ENCODE results near the gene VSTM2B.
"Not testable (repeated sequence)": the region's sequence is repeated elsewhere in the genome, so short reads cannot be mapped to it uniquely, and the experiment has no call there.

VSTM2B gene

DNA sequence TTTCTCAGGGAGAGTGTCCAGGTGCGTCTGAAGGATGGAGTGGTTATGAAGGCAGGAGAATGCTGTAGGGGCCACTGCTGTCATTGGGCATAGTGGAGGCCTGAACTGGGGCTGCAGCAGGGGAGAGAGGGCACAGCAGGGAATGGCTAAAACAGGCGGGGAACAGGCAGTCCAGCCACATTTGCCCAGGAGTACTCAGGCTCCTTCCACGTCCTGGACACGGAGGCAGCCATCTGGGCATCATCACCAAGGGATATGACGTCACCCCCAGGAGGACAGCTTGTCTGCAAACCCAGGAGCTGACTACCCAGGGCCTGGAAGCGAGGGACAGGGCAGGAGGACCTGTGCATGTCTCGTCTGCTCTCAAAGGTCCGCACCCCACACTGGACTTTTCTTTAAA, 22.2 kb downstream of the VSTM2B start:
- DNase-seq: no peak

DNA sequence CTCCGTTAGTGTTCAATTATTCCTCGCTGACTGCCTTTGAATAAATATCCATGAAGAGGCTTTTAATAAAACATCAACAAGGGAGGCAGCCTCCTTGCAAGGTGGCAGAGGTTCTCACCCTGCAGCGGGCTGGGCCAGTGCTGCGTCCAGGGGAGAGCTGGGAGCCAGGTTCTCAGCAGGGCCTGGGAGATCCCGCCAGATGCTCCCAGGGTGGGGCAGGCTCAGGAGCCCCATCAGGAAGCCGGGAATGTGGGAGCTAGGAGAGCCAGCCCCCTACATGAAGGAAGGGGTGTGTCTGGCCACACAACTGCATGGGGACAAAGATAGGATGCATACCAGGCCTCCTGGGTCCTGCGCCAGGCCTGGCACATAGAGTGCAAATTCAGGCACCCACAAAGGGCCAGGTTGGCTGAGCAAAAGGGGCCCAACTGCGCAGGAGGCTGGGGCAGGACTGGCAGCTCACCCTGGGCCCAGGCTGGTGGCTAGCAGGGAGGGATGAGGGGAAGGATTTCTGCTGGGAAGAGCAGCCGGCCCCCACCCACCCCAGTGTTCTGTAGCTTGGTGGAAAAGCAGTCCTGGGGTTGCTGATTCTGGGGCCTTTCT, 22.8 kb downstream of the VSTM2B start:
- DNase-seq: no peak

DNA sequence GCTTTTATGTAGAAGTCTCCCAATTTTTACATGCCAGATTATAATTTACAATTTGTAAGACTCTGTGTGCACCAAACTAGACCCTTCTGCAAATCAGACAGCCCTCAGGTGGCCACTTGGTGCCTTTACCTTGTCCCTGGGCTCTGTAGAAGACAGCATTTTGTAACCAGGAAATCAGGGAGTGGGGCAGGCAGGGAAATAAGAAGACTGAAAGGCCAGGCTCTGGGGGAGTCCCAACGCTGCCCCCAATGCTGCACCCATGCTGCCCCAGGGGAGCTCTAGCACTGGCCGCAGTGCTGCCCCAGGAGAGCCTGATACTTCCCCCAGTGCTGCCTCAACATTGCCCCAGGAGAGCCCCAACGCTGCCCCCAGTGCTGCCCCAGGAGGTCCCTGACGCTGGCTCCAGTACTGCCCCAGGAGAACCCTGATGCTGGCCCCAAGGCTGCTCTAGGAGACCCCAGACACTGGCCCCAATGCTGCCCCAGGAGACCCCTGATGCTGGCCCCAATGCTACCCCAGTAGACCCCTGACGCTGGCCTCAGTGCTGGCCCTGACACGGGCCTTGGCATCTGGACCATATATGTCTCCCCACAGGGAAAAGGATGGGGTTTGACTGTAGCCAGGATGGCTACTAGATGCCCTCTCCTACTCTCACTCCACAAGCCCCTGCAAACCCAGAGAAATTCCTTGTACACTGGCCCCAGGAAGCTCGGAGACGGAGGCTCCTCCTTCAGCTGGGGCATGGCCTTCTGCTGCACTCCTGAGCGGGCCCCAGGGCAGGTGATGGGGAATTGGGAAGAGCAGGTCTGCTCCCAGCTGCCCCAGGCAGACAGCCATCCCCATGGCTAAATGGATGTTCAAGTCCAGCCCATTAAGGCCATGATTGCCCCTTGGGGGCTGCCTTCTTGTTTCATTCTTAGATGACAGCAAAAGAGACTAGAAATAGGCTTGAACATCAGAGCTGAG, 23.6 kb downstream of the VSTM2B start:
- DNase-seq: no peak

DNA sequence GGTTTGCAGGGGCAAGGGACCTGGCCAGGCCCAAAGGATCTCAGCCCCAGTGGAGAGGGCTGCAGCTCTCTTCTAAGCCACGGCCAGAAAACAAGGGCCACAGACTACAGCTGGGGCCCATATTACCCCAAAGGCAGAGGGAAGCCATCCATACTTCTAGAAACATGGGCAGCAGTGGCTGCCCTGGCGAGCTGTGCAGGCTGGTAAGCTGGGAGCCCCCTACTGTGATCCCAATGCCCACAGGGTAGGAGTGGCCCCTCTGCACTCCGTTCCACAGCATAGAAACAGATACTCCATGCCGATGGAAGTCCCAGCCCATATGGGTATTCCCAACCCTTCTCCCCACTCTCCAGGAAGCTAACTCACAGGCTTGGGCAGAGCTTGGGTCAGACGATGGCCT, 25.1 kb downstream of the VSTM2B start:
- no peak for DNase-seq

DNA sequence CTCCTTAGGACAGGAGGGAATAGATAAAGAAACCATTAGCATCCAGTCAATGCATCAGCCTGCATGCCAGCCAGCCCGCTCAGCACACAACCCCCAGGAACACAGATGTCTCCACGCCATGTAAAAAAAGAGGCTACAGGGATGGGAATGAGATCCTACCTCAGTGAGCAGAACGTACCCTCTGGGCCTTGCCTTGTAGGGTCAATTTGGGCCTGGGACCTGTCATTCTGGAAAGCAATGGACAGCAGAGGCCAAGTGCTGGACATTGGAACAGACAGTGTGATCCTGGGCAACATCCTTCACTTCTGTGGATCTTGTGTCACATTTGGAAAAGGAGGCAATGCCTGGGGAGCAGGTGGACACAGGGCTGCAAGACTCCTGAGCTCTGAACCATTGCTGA, 26.0 kb downstream of the VSTM2B start:
- DNase-seq: no peak

DNA sequence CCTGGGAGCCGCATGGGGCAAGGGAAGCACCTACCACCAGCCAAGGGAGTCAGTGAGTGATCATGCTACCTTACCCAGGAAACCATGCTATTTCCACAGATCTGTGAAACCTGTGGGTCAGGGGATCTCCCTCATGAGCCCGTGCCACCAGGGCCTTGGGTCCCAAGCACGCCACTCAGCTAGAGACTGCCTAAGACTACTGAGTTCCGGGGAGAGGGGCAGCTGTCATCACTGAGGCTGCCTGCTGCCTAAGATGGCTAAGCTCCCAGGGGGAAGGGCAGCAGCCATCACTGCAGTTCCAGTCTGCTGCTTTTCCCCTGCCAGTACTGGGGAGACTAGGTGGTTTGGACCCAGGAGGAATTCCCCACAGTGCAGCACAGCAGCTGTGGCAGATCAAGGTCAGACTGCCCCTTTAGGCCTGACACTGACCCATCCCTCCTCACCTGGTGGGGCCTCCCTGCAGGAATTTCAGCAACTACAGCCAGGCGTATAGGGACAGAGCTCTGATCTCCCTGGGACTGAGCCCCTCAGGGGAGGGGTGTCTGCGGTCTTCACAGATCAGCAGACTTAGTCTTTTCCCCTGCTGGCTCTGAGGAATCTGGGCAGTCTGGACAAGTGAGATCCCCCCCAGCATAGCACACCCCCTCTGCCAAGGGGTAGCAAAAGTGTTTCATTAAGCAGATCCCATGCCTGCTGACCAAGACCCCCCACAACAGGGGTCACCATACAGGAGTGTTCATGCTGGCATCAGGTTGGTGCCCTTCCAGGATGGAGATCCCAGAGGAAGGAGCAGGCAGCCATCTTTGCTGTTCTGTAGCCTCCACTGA, 26.9 kb downstream of the VSTM2B start:
- no peak for DNase-seq

DNA sequence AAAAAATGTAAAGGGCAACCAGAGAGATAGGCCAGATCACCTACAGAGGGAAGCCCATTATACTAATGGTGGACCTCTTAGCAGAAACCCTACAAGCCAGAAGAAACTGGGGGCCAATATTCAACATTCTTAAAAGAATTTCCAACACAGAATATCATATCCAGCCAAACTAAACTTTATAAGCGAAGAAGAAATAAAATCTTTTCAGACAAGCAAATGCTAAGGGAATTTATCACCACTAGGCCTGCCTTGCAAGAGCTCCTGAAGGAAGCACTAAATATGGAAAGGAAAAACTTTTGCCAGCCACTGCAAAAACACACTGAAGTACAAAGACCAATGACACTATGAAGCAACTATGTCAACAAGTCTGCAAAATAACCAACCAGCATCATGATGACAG, 28.4 kb downstream of the VSTM2B start:
- no peak for DNase-seq

DNA sequence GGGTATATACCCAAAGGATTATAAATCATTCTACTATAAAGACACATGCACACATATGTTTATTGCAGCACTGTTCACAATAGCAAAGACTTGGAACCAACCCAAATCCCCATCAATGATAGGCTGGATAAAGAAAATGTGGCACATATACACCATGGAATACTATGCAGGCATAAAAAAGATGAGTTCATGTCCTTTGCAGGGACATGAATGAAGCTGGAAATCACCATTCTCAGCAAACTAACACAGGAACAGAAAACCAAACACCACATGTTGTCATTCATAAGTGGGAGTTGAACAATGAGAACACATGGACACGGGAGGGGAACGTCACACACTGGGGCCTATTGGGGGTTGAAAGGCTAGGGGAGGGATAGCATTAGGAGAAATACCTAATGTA, 33.3 kb downstream of the VSTM2B start:
- DNase-seq: not testable (repeated sequence)

DNA sequence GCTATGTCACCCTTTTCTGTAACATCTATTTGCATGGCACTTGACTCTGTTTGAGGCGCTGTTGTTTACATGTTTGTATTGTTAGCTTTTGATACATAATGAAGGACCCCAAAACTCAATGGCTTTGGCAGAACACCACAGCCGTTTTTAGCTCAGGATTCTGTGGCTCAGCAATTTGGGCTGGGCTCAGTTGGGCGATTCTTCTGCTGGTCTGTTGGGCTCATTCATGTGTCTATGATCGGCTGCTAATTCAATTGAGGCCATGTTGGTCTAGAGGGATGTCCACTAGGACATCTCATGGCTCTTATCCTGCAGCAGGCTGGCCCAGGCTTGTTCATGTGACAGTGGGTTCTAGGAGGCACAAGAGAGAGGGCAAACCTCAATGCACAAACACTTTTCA, 33.9 kb downstream of the VSTM2B start:
- no peak for DNase-seq

DNA sequence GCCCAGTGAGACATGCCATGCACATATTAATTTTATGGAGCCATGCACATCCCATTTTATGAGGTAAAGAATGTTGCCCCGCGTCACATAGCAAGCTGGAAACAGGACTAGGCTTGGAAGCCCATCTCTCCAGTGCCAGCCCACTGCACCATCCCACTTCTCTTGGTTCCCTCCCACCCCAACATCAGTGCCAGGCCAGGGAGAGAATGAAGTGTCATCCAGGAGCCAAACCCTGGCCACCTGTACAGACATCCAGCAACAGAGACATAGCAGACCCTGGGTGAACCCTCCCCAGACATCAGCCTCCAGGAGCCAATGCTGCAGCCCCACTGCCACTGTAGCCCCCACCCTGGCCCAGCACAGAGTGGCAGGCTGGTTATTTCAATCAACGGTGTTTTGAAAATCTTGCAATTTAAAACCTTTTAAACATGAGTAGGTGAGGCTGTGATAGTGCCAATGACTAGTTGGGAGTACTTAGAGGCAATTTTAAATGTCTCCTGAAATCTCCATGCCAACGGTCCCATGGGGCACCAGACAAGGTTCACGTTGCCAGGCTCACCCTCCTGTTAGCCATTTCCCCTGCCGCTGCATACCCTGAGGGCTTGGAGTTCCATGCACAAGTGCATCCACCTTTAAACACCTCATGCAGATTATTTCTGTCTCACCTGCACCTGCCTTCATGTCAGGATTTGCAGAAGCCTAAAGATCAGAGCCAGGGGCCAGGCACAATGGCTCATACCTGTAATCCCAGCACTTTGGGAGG, 34.7 kb downstream of the VSTM2B start:
- no peak for DNase-seq

DNA sequence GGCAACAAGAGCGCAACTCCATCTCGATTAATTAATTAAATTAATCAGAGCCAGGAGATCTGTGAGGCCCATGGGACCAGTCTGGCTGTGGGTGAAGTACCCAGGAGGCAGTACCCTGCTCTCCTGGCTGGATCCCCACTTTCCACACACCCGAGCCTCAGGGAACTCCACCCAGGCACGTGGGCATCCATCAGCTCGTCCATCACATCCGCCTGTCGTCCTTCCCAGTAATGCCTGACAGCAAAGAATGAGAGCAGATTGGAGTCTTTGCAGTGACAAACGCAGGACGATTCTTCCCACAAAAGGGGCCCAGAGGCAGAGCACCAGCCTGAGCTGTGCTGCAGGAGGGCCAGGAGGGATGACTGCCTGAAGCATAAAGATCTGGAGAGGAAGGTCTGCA, 35.8 kb downstream of the VSTM2B start:
- no peak for DNase-seq

DNA sequence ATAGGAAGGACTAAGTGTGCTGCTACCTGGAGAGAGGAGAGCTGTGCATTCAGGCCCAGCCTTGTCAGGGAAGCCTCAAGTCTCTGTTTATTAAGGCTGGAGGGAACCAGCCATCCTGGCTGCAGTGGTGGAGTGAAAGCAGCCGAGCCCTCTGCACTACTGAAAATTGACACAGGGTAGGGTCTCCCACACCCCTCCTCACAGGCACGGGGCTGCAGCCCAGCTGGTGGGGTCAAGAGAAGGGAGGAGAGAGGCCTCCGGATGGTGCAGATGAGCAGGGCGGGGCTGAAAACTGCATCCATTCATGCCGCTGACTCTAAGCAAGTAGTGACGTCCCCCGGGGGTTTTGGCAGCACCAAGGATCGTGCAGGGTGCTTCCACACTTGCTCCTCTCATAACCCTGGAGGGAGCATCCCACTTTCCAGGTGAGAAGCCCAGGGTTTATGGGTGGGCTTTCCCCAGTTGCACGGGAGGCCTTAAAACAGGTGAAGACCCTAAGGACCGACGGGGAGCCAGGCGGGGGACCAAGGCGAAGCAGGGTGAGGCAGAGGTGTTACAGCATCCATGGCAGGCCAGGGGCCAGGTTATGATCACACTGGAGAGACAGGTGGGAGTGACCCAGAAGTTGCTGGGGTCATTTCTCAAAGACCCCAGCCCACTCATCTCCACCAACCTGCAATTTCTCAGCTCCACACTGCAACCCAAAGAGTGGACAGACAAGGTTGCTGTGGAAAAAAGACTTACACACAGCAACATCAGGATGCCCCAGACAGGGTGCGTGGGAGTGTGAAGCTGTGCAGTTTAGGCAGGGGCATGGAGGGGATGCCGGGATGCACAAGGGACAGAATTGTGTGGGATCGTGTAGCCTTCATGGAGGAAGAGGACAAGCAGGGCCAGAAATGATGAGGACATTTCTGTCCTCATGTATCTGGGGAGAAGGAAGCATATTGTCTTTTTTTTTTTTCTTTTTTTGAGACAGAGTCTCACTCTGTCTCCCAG, 36.8 kb downstream of the VSTM2B start:
- DNase-seq: no peak

DNA sequence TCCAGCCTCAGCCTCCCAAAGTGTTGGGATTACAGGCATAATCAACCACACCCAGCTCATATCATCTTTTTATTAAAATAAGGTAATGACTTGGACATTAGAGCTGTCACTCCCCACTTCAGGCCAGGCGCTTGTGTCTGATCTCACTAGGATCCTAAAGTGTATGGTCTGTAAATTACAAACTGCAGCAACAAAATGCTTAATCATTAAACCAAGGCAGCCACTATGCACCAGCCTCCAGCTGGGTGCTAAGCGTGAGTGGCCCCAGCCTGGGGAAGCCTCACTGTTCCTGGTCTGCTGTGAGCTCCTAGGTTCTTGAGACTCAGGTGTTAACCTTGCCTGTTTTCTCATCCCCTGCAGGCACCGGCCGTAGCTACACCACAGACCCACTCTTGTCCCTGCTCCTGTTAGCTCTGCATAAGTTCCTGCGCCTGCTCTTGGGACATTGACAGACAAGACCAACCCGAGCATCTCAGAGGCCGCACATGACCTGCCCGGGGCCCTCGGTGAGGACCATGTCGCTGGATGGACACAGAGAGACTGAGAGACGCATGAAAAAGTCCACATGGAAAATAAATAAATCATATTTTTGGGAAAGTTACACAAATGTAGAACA, 37.8 kb downstream of the VSTM2B start:
- no peak for DNase-seq

DNA sequence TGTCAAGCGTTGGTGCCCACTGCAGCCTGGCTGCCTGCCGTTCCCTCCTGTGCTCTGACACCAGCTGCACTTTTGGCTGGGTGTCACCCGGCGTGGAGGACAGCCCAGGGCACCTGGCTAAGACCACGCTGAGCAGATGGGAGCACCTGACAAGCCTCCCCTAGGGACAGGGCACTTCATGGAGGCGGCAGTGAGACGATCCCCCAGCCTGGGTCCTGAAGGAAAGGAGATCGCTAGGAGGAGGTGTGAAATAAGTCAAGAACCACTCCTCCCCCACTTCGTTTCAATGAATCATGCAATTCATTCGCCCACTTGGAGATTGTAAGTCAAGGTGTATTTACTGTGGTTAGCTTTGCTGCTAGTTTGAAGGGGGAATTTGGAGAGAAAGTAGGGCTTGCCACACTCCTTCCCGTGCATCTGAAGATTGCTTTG, 38.8 kb downstream of the VSTM2B start:
- no peak for DNase-seq

DNA sequence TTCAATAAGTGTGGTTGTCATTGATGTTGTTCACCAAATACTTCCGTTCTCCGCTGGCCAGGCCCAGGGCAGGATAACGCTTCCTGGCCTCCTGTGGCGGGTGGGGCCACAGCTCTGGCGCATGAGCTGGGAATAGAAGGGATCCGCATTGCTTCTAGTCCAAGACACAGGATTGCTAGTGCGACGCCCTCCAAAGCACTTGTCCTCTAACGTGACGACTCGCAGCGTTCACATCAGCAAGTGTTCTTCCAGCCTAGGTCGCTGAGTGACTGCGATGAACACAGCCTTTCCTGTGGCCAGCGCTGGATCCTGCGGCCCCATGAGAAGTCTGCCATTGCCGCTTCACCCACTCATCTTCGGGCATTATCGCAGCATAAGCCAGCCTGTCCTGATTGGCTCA, 39.4 kb downstream of the VSTM2B start:
- DNase-seq: no peak

DNA sequence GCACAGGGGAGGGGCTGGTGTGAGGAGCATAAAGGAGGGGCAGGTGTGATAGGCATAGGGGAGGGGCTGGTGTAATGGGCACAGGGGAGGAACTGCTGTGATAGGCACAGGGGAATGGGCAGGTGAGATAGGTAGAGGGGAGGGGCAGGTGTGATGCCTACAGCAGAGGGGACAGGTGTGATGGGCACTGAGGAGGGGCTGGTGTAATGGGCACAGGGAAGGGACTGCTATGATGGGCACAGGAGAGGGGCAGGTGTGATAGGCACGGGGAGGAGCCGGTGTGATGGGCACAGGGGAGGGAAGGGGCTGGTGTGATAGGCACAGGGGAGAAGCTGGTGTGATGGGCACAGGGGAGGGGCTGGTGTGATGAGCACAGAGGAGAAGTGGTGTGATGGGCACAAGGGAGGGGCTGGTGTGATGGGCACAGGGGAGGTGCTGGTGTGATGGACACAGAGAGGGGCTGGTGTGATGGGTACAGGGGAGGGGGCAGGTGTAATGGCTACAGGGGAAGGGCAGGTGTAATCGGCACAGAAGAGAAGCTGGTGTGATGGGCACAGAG, 40.8 kb downstream of the VSTM2B start:
- no peak for DNase-seq

DNA sequence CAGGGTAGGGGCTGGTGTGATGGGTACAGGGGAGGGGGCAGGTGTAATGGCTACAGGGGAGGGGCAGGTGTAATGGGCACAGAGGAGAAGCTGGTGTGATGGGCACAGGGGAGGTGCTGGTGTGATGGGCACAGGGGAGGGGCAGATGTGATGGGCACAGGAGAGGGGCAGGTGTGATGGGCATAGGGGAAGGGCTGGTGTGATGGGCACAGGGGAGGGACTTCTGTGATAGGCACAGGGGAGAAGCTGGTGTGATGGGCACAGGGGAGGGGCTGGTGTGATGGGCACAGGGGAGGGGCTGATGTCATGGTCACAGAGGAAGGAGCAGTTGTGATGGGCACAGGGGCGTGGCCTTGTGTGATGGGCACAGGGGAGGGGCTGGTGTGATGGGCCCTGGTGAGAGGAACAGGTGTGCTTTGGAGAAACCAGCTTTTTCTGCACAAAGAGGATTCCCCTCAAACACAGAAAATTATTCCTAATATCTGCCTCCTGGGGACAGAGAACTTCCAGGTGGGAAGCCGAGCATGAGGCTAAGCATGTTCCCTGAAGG, 41.6 kb downstream of the VSTM2B start:
- DNase-seq: no peak

DNA sequence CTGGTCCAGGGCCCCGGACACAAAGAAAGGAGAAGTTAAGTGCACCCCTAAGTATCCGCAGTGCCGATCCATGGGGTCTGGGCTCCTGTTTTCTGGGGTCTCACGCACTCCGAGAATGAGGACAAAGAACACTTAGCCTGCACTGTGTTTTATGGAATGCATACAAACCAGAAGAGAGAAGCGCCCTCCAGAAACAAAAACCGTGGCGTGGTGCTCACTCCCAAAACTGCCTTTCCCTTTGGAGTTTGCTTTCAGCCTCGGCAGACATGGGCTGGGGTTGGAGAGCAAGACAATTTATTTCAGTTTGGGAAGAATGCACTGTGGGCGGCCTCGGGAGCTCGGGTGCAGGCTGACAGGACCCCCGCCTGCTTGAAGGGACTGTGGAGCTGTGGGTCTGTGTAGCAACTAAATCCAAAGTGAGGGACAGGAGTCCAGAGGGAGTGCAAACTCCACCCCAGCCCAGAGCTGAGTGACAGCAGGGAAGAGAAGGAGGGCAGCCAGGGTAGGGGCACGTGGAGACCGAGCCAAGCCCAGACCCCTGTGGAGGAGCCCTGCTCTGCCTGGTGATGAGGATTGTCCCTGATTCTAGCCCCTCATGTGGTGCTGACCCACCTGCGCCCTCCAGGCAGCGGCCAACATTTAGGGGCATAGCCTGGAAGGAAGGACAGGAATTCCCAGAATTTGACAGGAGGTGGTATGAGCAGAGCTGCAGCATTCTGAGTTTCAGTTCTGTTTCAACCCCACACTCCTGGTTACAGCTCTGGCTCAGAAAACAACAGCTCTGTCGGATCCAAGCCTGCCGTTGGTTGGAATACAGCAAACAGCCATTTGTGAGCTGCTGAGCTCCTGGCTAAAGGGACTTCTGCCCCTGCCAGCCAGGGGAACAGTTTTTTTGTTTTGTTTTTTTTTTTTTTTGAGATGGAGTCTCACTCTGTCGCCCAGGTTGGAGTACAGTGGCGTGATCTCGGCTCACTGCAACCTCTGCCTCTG, 42.5 kb downstream of the VSTM2B start:
- no peak for DNase-seq
